HUES64 (cell line): Measurements from ENCODE around the gene HOXB9.

ENCODE experiments used
- H3K27ac ChIP-seq: 2 replicates; pipeline ENCODE4 v1.7.0; 2013; ENCODE audit warnings: low read depth, low read length, inconsistent platforms
- H3K27me3 ChIP-seq: 2 replicates; pipeline ENCODE4 v1.6.1; 2013; ENCODE audit warnings: mild to moderate bottlenecking, low read length; ENCODE audit not compliant: insufficient read depth
- H3K36me3 ChIP-seq: 2 replicates; pipeline ENCODE4 v1.6.1; 2013; ENCODE audit warnings: mild to moderate bottlenecking, low read length; ENCODE audit not compliant: insufficient read depth
- H3K4me1 ChIP-seq: 2 replicates; pipeline ENCODE4 v1.6.1; 2013; ENCODE audit warnings: mild to moderate bottlenecking, low read length, moderate library complexity; ENCODE audit not compliant: insufficient read depth
- H3K4me3 ChIP-seq: 2 replicates; pipeline ENCODE4 v1.5.1; 2013; ENCODE audit warnings: mild to moderate bottlenecking, low read length, moderate library complexity
- H3K9ac ChIP-seq: 2 replicates; pipeline ENCODE4 v1.6.1; 2013; ENCODE audit warnings: mild to moderate bottlenecking, low read depth, low read length
- H3K9me3 ChIP-seq: 2 replicates; pipeline ENCODE4 v1.6.1; 2013; ENCODE audit warnings: low read depth, low read length; ENCODE audit not compliant: insufficient read depth
- WGBS: fragments of 150-250, 120-280 bp; methylation state at CpG from one replicate; pipeline ENCODE4 v1.1.7; 2013; ENCODE audit warnings: missing lambda C conversion rate; 5-methylcytosine and 5-hydroxymethylcytosine counted together

The HOXB9 gene

GRCh38 chr17:48629411-48629759 is 3.2 kb upstream of the HOXB9 start:
- Histone ChIP-seq H3K27me3 (peaks cover 100% of the 10 kb centered on the region), H3K4me1 (peaks cover 11% of the 10 kb centered on the region; the same call in 1 of the 2 replicates), H3K36me3 (no peaks in the 10 kb centered on the region), H3K9ac (no peak overlapping the region), H3K27ac (no peak overlapping the region), H3K4me3 (no peak overlapping the region), H3K9me3 (no peaks in the 10 kb centered on the region)
- 14% methylated on average over 5 of the region's 5 CpGs for WGBS

- Histone ChIP-seq H3K9me3 (no peaks in the 10 kb centered on the region), H3K9ac (no peak overlapping the region), H3K4me1 (peaks cover 11% of the 10 kb centered on the region; the same call in 1 of the 2 replicates), H3K36me3 (no peaks in the 10 kb centered on the region), H3K27ac (no peak overlapping the region), H3K4me3 (no peak overlapping the region), H3K27me3 (peaks cover 100% of the 10 kb centered on the region)
- WGBS: 20% methylated on average over 5 of the region's 5 CpGs
Measured at GRCh38 chr17:48628649-48629410, 2.7 kb upstream of the HOXB9 start.

- Histone ChIP-seq H3K27me3 (peaks cover 100% of the 10 kb centered on the region), H3K9me3 (no peaks in the 10 kb centered on the region), H3K27ac (no peak overlapping the region), H3K4me3 (no peak overlapping the region), H3K36me3 (no peaks in the 10 kb centered on the region), H3K9ac (no peak overlapping the region), H3K4me1 (peaks cover 11% of the 10 kb centered on the region; the same call in 1 of the 2 replicates)
- 12% methylated on average over 27 of the region's 27 CpGs for WGBS
Measured at GRCh38 chr17:48627623-48628521, 1.7 kb upstream of the HOXB9 start.

GRCh38 chr17:48627118-48627597 is 1.0 kb upstream of the HOXB9 start:
- no peak overlapping the region for H3K4me3 ChIP-seq
- no peaks in the 10 kb centered on the region for H3K9me3 ChIP-seq
- H3K27ac ChIP-seq: no peak overlapping the region
- no peaks in the 10 kb centered on the region for H3K36me3 ChIP-seq
- peaks cover 8% of the 10 kb centered on the region; the same call in 1 of the 2 replicates for H3K4me1 ChIP-seq
- no peak overlapping the region for H3K9ac ChIP-seq
- peaks cover 100% of the 10 kb centered on the region for H3K27me3 ChIP-seq
- WGBS: 4% methylated on average over 4 of the region's 5 CpGs

GRCh38 chr17:48625495-48626244 is 488 bp downstream of the HOXB9 start:
- H3K27me3 ChIP-seq: peaks cover 100% of the 10 kb centered on the region
- peaks cover 8% of the 10 kb centered on the region; the same call in 1 of the 2 replicates for H3K4me1 ChIP-seq
- H3K9ac ChIP-seq: no peak overlapping the region
- WGBS: under 1% methylated on average over 69 of the region's 69 CpGs
- H3K4me3 ChIP-seq: peak overlapping the region; percentile 12; the same call in 1 of the 2 replicates
- H3K27ac ChIP-seq: no peak overlapping the region
- H3K36me3 ChIP-seq: no peaks in the 10 kb centered on the region
- 0 out of 2 replicates have a peak, but pooled peaks cover 3% of the 10 kb centered on the region for H3K9me3 ChIP-seq

- Histone ChIP-seq H3K27ac (no peak overlapping the region), H3K9ac (no peak overlapping the region), H3K27me3 (peaks cover 100% of the 10 kb centered on the region), H3K9me3 (0 out of 2 replicates have a peak, but pooled peaks cover 3% of the 10 kb centered on the region), H3K36me3 (no peaks in the 10 kb centered on the region), H3K4me3 (peak overlapping the region; percentile 12; the same call in 1 of the 2 replicates), H3K4me1 (peaks cover 8% of the 10 kb centered on the region; the same call in 1 of the 2 replicates)
- under 1% methylated on average over 63 of the region's 66 CpGs for WGBS
Measured at GRCh38 chr17:48624544-48625494, 1.3 kb downstream of the HOXB9 start.

- Histone ChIP-seq H3K27me3 (peaks cover 100% of the 10 kb centered on the region), H3K9ac (no peak overlapping the region), H3K36me3 (no peaks in the 10 kb centered on the region), H3K9me3 (0 out of 2 replicates have a peak, but pooled peaks cover 3% of the 10 kb centered on the region), H3K4me1 (peaks cover 8% of the 10 kb centered on the region; the same call in 1 of the 2 replicates), H3K4me3 (no peak overlapping the region), H3K27ac (no peak overlapping the region)
- 20% methylated on average over 5 of the region's 5 CpGs for WGBS
Measured at GRCh38 chr17:48624118-48624517, 2.0 kb downstream of the HOXB9 start.

GRCh38 chr17:48623583-48623982 is 2.6 kb downstream of the HOXB9 start:
- Histone ChIP-seq H3K9me3 (0 out of 2 replicates have a peak, but pooled peaks cover 3% of the 10 kb centered on the region), H3K9ac (no peak overlapping the region), H3K36me3 (no peaks in the 10 kb centered on the region), H3K27me3 (peaks cover 100% of the 10 kb centered on the region), H3K4me1 (peaks cover 8% of the 10 kb centered on the region; the same call in 1 of the 2 replicates), H3K4me3 (no peak overlapping the region), H3K27ac (no peak overlapping the region)
- WGBS: 7% methylated on average over 3 of the region's 4 CpGs

GRCh38 chr17:48622857-48623256 is 3.3 kb downstream of the HOXB9 start:
- H3K27ac ChIP-seq: no peak overlapping the region
- H3K9ac ChIP-seq: no peak overlapping the region
- H3K4me3 ChIP-seq: no peak overlapping the region
- H3K27me3 ChIP-seq: peaks cover 100% of the 10 kb centered on the region
- 0 out of 2 replicates have a peak, but pooled peaks cover 3% of the 10 kb centered on the region for H3K9me3 ChIP-seq
- H3K4me1 ChIP-seq: peaks cover 8% of the 10 kb centered on the region; the same call in 1 of the 2 replicates
- no peaks in the 10 kb centered on the region for H3K36me3 ChIP-seq
- WGBS: 15% methylated on average over 11 of the region's 11 CpGs
